ENCODE results near the gene RPP25L. TPM values are rescaled to one million over a fixed set of nuclear protein-coding genes. Genes with fewer than 3 reads are reported as not detected.

Gene RPP25L
- total and polyA plus RNA-seq, 12 donors = 10.5 to 42.9 (median 27.6) TPM

GRCh38 chr9:34592895-34593601 is 18.8 kb downstream of the RPP25L start:
- TF ChIP-seq CTCF (IDR thresholded peaks at IDR 0.05) = no peak
- no peak for TF ChIP-seq POLR2A (IDR thresholded peaks at IDR 0.05)
- Histone ChIP-seq H3K9me3 (replicated peaks in 1 of 3) (no peaks in the 10 kb centered on the region), H3K27me3 (peaks cover 25% of the 10 kb centered on the region), H3K27ac (peak overlapping the region in 1 of 5 donors; percentile 29), H3K36me3 (replicated peaks in 1 of 2) (no peaks in the 10 kb centered on the region), H3K4me1 (replicated peaks in 1 of 2) (peaks cover 0 to 4% of the 10 kb centered on the region in 2 donors), H3K4me3 (no peak overlapping the region)
- intact Hi-C loops (cut with DNase I) = loop anchor here (5.0 to 10.0 kb wide), 3 partner anchors 46 to 191 kb away; no protein-coding TSS in a partner anchor
- DNase-seq = peak in 3 of 7 donors; percentile 43 to 74 (median 46)
- 10 to 21% (median 14%) methylated on average over 8 to 26 of the region's 26 CpGs for WGBS, 4 donors

- Histone ChIP-seq H3K27me3 (peaks cover 25% of the 10 kb centered on the region), H3K4me1 (replicated peaks in 1 of 2) (peaks cover 0 to 4% of the 10 kb centered on the region in 2 donors), H3K9me3 (replicated peaks in 1 of 3) (no peaks in the 10 kb centered on the region), H3K27ac (no peak overlapping the region), H3K36me3 (replicated peaks in 1 of 2) (no peaks in the 10 kb centered on the region), H3K4me3 (no peak overlapping the region)
- intact Hi-C loops (cut with DNase I) = loop anchor here (2.0 to 10.0 kb wide), 4 partner anchors 41 to 190 kb away; no protein-coding TSS in a partner anchor
- DNase-seq = no peak
- TF ChIP-seq POLR2A (IDR thresholded peaks at IDR 0.05) (no peak), CTCF (IDR thresholded peaks at IDR 0.05) (peak in 2 of 6 experiments; percentile 7 to 31)
- 29 to 63% (median 42%) methylated on average over 8 to 16 of the region's 16 CpGs for whole genome bisulfite sequencing, 4 donors
Observed at GRCh38 chr9:34591917-34592866, 19.7 kb downstream of the RPP25L start.

- Histone ChIP-seq H3K4me1 (replicated peaks in 1 of 2) (peaks cover 0 to 4% of the 10 kb centered on the region in 2 donors), H3K36me3 (replicated peaks in 1 of 2) (no peaks in the 10 kb centered on the region), H3K27me3 (peaks cover 25% of the 10 kb centered on the region), H3K9me3 (replicated peaks in 1 of 3) (no peaks in the 10 kb centered on the region), H3K4me3 (peak overlapping the region in 1 of 4 donors; percentile 25), H3K27ac (peak overlapping the region in 2 of 5 donors; percentile 13 to 29)
- peak; percentile 75 to 90 (median 86) for DNase-seq
- no peak for TF ChIP-seq POLR2A (IDR thresholded peaks at IDR 0.05)
- TF ChIP-seq CTCF (IDR thresholded peaks at IDR 0.05) = peak; percentile 78 to 96 (median 86)
- intact Hi-C loops (cut with DNase I) = loop anchor here (2.0 to 10.0 kb wide), 4 partner anchors 41 to 189 kb away; no protein-coding TSS in a partner anchor
- WGBS, 4 donors = 0 to 19% (median 15%) methylated on average over 10 to 60 of the region's 60 CpGs
Observed at GRCh38 chr9:34591248-34591916, 20.5 kb downstream of the RPP25L start.
